ENCODE measurements around the gene SEC11A.
"Not testable (repeated sequence)": the region's sequence is repeated elsewhere in the genome, so short reads cannot be mapped to it uniquely, and the experiment has no call there.

SEC11A gene

DNA sequence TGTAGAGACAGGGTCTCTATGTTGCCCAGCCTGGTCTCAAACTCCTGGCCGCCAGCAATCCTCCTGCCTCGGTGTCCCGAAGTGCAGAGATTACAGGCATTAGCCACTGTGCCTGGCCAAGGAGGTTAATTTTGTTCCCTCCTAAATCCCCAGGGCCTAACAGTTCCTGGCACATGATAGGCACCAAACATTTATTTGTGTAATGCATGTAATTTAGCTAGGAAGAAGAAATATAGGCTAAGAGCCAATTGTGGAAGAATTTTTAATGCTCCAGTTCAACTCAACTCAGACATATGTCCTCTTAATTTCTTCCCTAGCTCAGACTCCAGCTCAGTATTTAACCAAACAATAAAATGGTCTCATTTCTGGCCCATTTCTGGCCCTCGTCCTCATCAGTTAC lies 24.8 kb upstream of the SEC11A start:
- in situ Hi-C loops (cut with MboI; ENCODE audit: low sequenced_read_pairs): no loop called here

DNA sequence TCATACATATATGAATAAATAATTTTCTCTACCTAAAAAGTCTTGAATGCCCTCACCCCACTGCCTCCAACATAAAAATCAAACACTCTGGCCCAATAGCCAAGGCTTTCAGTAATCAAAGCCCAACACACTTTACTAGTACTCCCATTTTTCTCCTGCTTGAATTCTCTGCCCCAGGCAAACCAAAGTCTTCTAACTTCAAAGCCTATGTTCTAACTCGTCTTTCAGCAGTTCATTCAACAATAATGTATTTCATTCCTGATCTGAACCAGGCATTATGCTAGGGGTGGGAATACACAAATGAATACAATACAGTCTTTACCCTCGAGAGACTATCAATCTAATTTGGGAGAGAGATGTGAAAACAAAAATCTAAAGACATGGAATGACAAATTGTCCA lies 21.1 kb upstream of the SEC11A start:
- in situ Hi-C loops (cut with MboI; ENCODE audit: low sequenced_read_pairs): no loop called here

DNA sequence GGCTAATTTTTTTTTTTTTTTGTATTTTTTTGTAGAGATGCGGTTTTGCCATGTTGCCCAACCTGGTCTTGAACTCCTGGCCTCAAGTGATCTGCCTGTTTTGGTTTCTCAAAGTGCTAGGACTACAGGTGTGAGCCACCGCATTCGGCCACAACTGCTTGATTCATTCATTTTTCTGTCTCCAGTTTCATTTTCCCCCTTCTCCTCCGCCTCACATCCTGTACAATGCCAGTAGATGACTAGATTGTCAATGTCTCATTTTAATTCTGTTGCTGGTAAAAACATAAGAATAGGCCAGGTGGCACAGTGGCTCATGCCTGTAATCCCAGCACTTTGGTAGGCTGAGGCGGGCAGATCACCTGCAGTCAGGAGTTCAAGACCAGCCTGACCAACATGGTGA lies 20.4 kb upstream of the SEC11A start:
- in situ Hi-C loops (cut with MboI; ENCODE audit: low sequenced_read_pairs): no loop called here

DNA sequence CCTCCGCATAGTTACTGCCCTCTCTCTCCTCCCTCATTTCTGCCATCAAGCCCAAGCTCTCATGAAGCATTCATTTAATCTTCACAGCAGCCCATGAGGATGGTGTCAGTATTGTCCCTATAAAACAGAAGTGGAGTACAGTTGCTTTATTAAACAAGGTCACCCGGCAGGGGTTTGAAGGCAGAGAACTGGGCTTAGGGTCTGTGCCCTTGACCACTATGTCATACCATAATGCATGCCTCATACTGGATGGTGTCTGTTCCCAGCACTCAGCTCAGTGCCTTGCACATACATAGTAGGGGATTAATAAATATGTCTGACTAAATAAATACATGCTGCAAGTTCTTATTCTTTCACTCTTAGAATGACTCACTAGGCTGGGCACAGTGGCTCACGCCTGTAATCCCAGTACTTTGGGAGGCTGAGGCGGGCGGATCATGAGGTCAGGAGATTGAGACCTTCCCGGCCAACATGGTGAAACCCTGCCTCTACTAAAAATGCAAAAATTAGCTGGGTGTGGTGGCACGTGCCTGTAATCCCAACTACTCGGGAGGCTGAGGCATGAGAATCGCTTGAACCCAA lies 19.6 kb upstream of the SEC11A start:
- in situ Hi-C loops (cut with MboI; ENCODE audit: low sequenced_read_pairs): not testable (repeated sequence)

DNA sequence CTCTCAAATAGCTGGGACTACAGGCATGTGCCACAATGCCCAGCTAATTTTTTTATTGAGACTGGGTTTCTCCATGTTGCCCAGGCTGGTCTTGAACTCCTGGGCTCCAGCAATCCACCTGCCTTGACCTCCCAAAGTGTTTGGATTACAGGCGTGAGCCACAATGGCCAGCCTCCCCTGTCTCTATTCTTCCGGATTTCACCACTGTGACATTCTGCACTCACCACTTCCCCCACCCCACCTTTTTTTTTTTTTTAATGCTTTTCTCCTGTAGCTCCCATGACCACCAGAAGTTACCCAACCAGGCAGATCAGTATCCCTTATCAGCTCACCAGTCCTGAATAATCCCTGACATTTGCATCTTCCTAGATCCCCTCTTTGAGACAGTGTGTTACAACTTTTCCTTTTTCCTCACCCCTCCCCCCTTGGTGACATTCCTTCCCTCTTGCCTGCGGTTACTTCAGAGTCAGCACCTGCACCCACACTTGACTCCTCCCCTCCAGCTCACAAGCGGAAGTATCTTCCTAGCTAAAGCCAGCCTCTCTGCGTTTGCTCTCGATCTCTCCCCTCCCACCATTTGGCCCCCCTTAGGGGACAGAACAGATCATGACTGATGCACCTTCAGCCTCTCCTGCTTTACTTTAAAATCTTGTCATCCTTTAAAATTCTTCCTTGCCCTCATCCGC lies 19.0 kb upstream of the SEC11A start:
- in situ Hi-C loops (cut with MboI; ENCODE audit: low sequenced_read_pairs): no loop called here

DNA sequence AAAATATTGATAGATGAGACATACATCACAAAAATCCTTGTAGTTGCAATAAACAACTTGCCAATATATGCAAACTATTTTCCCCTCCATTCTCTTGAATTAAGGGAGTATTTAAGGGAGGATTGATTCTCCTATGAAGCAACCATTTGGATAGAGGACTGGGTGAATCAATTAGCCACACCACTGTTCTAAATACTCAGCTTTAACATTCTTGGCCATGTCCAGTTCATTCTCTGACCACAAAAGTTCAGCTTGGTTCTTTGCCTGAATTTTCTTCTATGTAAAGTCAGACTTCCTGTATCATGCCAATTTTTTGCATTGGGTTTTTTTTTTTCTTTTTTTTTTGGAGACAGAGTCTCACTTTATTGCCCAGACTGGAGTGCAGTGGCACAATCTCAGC lies 15.8 kb upstream of the SEC11A start:
- in situ Hi-C loops (cut with MboI; ENCODE audit: low sequenced_read_pairs): no loop called here

DNA sequence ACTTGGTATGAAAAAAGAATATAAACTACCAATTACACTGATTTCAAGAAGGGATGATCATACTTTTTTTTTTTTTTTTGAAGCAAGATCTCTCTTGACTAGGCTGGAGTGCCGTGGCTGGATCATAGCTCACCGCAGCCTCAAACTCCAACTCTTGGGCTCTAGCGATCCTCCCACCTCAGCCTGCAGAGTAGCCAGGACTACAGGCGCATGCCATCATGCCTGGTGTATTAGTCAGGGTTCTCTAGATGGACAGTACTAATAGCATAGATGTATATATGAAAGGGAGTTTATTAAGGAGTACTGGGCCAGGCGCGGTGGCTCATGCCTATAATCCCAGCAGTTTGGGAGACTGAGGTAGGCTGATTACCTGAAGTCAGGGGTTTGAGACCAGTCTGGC lies 11.5 kb upstream of the SEC11A start:
- in situ Hi-C loops (cut with MboI; ENCODE audit: low sequenced_read_pairs): no loop called here

DNA sequence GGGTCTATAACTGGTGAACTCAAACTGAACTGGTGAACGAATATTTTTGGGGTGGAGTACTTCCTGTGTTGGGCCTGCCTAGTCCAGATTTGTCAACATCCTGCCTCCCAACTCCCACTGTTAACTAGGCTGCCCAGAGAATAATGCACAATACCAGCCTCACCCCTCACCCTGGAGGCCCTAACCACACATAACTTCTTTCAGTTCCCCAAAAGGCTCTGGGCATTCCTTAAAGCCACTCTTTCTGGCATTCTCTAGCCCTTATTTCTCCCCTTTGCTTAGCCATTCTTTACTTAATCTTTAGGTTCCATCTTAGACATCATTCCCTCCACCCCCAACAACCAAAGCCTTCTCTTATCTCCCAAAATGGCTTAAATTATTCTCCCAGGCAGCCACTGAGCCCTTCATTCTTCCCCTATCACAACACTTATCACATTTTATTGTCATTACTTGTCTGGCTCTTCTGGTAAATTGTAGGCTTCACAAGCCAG lies 9.1 kb upstream of the SEC11A start:
- in situ Hi-C loops (cut with MboI; ENCODE audit: low sequenced_read_pairs): no loop called here

DNA sequence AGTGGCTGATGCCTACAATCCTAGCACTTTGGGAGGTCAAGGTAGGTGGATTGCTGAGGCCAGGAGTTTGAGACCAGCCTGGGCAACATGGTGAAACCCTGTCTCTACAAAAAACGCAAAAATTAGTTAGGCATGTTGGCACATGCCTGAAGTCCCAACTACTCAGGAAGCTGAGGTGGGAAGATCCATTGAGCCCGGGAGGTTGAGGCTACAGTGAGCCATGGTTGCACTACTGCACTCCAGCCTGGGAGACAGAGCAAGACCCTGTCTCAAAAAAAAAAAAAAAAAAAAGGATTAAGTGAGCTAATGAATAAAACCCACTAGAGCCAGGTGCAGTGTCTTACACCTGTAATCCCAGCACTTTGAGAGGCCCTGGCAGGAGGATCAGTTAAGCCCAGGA lies 6.7 kb upstream of the SEC11A start:
- in situ Hi-C loops (cut with MboI; ENCODE audit: low sequenced_read_pairs): no loop called here

DNA sequence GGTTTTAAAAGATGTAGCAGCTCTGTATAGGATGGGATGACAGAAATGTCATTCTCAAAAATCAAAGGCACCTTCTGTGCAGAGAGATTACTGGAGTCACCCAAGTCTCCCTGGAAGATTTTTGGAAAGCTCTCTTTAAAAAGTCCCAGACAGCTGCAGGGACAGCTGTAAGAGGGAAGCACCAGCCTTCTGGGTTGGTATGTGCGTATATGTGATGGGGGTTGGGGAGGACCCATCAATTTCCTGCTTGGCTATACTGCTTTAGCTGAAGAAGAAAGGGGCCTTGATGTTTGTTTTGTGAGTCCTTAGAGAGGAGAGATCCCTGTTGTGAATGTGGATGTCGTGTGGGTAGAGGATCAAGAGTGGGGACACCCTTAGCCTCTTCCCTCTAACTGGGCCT lies 5.4 kb upstream of the SEC11A start:
- in situ Hi-C loops (cut with MboI; ENCODE audit: low sequenced_read_pairs): no loop called here

DNA sequence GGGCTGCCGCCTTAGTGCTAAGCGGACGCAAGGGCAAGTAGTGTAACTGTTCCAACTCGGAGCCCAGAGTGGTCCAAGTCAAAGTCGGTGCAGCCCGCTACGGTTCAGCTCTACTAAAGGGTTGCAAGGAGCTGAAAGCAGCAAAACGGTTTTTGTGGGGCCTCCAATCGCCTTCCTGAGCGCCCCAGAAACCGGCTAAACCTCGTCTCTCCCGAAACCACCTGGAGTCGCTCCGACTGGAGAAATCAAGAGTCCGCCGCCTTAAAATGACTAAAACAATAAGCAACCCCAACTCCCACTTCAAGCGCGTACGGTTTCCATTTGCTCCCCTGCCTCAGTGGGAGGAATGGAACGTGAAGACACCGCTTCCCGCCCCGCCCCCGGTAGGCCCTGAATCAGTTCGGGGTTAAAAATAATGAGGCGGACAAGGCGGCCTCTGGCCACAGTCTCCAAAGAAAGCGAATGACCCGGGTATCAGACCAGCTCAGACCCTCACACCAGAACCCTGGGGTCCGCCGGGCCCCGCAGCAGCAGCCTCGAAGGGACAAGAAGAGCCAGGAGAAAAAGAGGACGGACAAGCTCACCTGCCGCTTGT lies 401 bp downstream of the SEC11A start:
- in situ Hi-C loops (cut with MboI; ENCODE audit: low sequenced_read_pairs): no loop called here

DNA sequence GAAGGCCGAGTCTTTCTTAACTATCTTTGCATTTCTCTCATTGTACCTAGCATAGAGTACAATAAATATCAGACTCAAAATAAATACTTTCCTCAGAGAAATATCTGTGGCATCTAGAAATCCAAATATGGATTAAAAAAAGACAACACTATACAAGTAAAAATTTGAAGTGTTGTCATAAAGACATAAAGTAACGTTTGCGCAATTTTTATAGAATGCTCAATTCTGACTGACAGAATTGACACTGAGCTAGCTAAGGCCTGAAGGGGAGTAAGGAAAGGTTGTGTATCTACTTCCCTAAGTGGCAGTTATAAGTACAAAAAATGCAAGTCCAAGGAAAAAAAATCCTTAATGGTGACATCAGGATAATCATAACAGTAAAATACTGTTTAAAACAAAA lies 1.1 kb downstream of the SEC11A start:
- in situ Hi-C loops (cut with MboI; ENCODE audit: low sequenced_read_pairs): no loop called here

DNA sequence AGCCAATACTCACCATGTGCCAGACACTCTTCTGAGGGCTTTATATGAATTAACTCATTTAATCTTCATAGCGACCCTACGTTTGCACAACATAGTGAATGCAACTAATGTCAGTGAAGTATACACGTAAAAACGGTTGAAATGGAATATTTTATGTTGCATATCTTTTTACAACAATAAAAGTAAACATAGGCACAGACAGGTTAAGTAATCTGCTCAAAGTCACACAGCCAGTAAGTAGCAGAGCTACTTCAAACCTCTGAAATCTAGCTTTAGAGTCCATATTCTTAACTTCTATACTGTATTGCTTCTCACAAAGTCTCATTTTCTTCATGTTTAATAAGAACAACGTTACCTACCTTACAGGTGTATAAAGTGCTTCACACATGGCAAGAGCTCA lies 1.6 kb downstream of the SEC11A start:
- in situ Hi-C loops (cut with MboI; ENCODE audit: low sequenced_read_pairs): no loop called here

DNA sequence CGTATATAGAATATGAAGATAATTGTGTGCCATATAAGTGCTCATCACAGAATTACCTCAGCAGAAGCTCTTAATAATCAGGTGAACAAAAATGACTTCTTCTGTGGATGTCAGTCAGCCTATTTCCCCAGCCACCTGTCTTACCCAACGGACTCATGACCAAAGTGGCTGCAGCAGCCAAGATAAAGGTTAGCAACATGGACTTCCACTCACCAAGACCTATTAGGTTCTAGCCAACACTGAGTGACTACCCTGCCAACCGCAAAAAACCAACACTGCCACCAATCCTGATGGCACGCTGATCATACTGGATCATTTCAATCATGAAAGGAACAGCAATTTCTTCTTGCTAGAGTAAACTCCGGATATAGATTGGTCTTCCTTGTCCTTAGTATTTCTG lies 12.1 kb downstream of the SEC11A start:
- in situ Hi-C loops (cut with MboI; ENCODE audit: low sequenced_read_pairs): no loop called here

DNA sequence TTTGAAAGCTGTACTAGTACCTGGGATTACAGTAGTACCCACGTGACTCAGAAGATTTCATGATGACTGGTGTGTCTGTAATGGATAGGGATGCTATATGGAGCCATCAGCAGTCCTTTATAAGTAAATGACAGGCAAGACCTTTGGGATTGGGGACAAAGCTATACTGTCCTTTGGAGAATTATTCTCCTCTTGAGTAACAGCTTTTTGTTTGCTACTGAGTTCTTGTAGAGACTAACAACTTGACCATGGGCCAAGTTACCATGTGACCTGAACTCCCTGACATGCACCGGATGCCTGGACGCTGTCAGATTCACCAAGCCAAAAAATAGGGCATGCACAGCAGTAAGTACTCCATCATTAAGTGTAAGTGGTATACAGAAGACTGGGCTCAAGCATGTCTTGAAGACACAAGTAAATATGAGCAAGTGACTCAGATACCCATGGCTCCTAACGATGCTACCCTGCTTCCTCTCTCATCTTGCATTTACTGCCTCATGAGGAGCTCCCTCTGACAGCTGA lies 12.9 kb downstream of the SEC11A start:
- in situ Hi-C loops (cut with MboI; ENCODE audit: low sequenced_read_pairs): no loop called here

DNA sequence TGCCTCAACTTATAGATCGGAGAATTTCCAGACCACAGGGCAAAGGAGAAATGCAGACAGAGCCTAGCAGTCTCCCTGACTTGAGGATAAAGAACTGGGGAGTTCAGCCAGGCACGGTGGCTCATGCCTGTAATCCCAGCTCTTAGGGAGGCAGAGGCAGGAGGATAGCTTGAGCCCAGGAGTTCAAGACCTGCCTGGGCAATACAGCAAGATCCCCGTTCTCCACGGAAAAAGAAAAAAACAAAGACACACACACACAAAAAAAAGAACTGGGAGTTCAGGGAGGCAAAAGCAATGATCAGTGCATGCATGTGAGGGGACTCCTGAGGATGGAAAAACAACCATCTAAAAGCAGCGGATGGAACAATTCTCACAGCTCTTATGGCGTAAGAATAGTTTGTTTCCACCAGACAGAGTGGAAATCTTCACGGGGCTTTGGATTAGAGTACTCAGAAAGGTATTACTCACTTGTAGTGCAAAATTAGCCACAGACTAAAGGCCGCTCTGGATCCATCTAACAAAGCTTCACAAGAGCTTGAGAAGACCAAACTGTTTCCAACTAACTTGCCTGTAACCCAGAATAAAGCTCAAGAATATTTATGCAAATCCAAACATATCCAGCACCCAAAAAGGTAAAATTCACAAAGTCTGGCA lies 16.3 kb downstream of the SEC11A start:
- in situ Hi-C loops (cut with MboI; ENCODE audit: low sequenced_read_pairs): no loop called here

DNA sequence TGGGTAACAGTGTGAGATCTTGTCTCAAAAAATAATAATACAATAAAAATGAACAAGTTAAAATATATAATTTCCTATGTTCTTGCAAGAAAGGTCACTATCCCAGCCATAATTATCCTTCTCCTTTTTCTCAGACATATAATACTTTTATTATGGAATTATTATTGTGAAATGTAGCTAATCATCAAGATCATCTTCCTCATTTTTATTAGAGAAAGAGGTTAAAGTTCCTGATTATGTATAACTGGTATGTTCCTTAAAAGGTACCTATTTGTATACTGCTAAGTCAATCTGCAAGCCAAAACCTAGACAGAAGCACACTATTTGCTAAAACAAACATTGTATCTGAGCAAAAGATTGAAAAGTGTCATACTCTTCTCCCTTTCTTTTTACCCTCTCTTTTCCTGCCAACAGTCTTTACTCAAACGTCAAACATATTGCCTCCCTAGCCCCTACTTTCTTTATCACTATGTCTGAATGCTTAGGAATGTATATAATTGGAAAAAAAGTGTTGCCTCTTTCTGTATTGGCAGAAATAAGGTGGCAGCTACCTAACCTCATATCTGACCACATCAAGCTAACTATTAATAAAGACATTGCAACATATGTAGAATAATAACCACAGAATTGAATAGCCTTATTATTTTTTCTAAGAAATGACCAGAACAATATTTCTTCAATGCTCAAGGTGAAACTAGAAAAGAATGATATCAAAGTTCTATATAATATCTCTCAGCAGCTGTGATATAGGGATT lies 18.5 kb downstream of the SEC11A start:
- in situ Hi-C loops (cut with MboI; ENCODE audit: low sequenced_read_pairs): no loop called here

DNA sequence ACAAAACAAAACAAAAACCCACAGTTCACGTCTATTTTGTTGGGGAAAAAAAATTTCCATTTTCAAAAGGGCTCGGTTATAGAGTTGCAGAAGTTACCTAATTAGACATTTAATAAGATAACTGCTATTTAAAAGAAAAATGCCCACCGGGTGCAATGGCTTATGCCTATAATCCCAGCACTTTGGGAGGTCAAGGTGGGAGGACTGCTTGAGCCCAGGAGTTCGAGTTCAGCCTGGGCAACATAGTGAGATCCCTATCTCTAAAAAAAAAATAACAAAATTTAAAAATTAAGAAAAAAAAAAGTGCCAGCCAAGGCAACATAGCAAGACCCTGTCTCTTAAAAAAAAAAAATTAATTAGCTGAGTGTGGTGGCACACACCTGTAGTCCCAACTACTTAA lies 19.2 kb downstream of the SEC11A start:
- in situ Hi-C loops (cut with MboI; ENCODE audit: low sequenced_read_pairs): no loop called here

DNA sequence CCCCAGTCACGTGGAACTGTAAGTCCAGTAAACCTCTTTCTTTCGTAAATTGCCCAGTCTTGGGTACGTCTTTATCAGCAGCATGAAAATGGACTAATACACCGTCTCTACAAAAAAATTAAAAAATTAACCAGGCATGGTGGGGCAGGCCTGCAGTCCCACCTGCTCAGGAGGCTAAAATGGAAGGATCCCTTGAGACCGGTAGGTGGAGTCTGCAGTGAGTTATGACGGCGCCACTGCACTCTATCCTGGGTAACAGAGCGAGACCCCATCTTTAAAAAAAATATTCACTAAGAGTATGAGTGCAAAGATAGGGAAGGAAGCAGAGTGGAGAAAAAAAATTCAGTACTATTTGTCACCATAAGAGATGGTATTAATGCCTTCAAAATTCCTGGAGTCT lies 25.6 kb downstream of the SEC11A start:
- in situ Hi-C loops (cut with MboI; ENCODE audit: low sequenced_read_pairs): no loop called here

DNA sequence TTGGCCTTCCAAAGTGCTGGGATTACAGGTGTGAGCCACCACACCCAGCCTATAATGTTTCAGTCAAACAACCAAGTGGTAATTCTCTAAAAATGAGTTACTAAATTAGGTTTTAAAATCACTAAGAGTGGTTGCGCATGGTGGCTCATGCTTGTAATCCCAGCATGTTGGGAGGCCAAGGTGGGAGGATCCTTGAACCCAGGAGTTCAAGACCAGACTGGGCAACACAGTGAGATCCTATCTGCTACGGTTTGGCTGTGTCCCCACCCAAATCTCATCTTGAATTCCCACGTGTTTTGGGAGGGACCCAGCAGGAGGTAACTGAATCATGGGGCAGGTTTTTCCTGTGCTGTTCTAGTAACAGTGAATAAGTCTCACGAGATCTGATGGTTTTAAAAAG lies 26.1 kb downstream of the SEC11A start:
- in situ Hi-C loops (cut with MboI; ENCODE audit: low sequenced_read_pairs): no loop called here

DNA sequence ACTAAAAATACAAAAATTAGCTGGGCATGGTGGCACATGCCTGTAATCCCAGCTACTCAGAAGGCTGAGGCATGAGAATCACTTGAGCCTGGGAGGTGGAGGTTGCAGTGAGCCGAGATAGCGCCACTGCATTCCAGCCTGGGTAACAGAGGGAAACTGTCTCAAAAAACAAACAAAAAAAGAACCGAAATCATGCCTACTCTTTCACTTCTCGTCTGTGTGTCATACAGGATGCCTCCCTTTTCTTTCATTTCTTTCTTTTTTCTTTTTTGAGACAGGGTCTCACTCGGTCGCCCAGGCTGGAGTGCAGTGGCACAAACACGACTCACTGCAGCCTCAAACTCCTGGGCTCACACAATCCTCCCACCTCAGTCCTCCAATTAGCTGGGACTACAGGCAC lies 29.5 kb downstream of the SEC11A start:
- in situ Hi-C loops (cut with MboI; ENCODE audit: low sequenced_read_pairs): not testable (repeated sequence)
